GM12873 (cell line): Measurements from ENCODE around the gene BST1.

Experiments used
- TF ChIP-seq, protein P1 (sequence below): IDR thresholded peaks from 2 replicates; pipeline ENCODE4 v1.5.1; 2012; ENCODE audit warnings: low read depth, mild to moderate bottlenecking, moderate library complexity, low read length, control low read depth; ENCODE audit not compliant: insufficient read depth; ENCODE audit errors: missing control alignments

BST1 gene

DNA sequence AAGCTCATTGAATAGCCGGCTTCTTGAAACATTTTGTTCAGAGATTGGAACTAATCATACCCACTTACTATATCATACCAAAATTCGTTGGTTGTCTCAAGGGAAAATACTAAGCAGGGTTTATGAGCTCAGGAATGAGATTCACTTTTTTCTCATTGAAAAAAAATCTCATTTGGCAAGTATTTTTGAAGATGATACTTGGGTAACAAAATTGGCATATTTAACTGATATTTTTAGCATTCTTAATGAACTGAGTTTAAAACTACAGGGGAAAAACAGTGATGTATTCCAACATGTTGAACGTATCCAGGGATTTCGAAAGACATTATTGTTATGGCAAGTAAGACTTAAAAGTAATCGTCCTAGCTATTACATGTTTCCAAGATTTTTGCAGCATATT, 14.8 kb upstream of the BST1 start:
- TF ChIP-seq, protein P1, sequence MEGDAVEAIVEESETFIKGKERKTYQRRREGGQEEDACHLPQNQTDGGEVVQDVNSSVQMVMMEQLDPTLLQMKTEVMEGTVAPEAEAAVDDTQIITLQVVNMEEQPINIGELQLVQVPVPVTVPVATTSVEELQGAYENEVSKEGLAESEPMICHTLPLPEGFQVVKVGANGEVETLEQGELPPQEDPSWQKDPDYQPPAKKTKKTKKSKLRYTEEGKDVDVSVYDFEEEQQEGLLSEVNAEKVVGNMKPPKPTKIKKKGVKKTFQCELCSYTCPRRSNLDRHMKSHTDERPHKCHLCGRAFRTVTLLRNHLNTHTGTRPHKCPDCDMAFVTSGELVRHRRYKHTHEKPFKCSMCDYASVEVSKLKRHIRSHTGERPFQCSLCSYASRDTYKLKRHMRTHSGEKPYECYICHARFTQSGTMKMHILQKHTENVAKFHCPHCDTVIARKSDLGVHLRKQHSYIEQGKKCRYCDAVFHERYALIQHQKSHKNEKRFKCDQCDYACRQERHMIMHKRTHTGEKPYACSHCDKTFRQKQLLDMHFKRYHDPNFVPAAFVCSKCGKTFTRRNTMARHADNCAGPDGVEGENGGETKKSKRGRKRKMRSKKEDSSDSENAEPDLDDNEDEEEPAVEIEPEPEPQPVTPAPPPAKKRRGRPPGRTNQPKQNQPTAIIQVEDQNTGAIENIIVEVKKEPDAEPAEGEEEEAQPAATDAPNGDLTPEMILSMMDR, result no peak

DNA sequence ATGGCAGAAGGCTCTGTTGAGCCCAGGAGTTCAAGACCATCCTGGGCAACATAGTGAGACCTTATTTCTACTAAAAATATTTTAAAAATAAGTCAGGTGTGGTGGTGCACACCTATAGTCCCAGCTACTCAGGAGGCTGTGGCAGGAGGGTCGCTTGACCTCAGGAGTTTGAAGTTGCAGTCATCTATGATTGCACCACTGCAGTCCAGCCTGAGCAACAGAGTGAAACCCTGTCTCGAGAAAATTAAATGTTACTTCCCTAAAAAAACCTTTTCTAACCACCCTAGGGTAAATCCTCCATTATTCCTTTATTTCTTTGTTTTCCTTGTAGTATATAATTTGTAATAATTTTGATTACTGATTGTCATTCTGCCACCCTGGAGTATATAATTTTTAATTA, 13.3 kb upstream of the BST1 start:
- TF ChIP-seq, protein P1, result no peak

- TF ChIP-seq, protein P1, result no peak
Observed at GRCh38 chr4:15690020-15690809, 12.7 kb upstream of the BST1 start.

GRCh38 chr4:15691346-15692135, 11.3 kb upstream of the BST1 start:
- TF ChIP-seq, protein P1, result no peak

DNA sequence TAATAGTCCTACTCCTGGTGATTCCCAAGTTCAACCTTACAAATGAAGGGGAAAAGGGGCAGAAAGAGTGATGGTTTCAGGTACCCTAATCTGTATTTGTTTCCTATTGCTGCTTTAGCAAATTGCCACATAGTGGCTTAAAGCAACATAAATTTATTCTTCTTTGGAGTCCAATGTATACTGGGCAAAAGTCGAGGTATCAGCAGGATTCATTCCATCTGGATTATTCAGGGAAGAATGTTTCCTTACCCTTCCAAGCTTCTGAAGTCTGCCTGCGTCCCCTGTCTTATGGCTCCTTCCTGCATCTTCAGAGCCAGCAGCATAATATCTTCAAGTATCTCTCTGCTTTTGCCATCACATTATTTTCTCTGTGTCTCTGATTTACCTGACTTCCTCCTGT, 10.3 kb upstream of the BST1 start:
- TF ChIP-seq, protein P1, result no peak

DNA sequence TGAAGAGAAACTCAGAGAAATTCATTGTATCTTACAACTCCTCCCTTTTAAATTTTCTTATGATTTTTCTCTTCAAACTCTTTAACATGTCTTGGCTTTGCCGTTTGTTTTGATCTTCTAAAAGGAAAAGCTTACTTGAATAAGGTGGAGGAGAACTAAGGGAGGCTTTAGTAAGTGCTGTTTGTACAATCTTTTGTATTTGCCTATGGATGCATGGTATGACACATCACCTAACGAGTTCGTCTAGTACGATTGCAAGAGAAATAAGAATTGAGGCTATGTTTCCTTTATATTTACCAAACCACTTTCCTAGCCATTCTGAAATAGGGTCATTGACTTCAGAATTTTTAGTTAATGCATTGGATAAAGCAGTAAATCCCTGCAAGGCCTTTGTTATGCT, 8.4 kb upstream of the BST1 start:
- TF ChIP-seq, protein P1, result no peak

DNA sequence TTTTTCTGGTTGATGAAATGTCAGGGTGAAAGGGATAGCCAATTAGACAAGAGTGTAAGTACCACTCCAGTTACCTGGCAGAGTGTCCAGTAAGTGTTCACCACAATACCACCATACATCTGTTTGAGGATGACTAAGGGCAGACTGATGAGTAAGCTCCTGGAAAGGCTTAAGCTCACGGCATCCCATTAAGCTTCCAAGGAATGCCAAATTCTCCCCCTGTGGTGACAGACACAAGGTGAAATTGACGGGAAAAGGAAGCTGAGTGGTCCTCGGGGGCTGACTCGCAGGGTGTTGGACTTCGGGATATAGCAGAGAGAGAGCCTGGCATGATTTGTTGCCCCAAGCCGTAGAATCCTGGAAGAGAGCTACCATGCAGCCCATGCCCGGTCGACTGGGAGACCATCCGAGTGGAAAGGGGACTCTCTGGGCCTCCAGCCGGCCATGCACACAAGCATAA, 7.6 kb upstream of the BST1 start:
- TF ChIP-seq, protein P1, result no peak
